DMS53 (cell line): ENCODE results near the gene ITPR2.
"Not testable (repeated sequence)": the region's sequence is repeated elsewhere in the genome, so short reads cannot be mapped to it uniquely, and the experiment has no call there.

Source experiments
- DNase-seq: peaks from one replicate; lab custom pipeline; 2025; lab: John Stamatoyannopoulos, UW

Gene ITPR2

DNA sequence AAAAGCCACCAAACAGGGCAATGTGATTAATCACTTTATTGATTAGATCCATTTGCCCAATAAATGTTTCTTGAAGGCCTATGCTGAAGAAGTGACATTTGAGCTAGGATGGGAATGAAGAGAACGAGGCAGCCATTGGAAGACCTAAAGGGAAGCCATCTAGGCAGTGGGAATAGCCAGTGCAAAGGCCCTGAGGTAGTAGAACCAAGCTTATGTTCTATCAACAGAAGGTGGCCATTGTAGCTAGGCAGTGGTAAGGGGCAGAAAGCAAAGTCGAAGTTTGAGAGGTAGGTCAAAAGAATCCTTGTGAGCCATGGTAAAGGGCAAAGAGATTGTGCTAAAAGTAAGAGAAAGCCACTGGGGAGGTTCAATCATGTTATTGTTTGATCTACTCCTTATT is 173.1 kb downstream of the ITPR2 start:
- no peak for DNase-seq

DNA sequence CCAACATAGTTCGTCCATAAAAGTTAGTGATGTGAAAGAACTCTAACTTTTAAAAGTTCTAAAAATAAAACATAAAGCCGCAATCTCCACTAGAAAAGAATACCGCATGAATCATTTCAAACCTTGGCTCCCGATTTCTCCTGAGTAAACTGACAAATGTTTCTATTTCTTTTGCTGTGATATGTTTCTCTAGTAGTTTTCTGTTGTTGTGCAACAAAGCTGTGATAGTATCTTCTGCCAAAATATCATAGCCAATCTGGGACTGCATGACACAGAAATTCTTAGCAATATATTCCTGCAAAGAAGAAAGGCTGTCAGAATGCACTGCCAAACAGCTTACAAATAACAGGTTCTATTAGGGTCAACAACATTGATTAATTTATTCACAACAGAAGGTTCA is 174.0 kb downstream of the ITPR2 start:
- no peak for DNase-seq

DNA sequence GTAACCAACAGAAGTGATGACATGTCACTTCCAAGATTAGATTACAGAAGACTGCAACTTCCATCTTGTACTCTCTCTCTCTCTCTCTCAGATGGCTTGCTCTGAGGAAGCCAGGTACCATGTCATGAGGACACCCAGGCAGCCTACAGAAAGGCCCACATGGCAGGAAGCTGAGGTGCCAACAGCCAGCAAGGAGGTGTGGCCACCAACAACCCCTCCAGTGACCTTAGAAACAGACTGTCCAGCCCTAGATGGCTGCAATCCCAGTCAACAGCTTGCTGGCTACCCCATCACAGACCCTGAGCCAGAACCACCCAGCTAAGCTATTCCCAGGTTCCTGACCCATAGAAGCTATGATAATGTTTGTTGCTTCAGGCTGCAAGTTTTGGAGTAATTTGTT is 178.4 kb downstream of the ITPR2 start:
- no peak for DNase-seq

DNA sequence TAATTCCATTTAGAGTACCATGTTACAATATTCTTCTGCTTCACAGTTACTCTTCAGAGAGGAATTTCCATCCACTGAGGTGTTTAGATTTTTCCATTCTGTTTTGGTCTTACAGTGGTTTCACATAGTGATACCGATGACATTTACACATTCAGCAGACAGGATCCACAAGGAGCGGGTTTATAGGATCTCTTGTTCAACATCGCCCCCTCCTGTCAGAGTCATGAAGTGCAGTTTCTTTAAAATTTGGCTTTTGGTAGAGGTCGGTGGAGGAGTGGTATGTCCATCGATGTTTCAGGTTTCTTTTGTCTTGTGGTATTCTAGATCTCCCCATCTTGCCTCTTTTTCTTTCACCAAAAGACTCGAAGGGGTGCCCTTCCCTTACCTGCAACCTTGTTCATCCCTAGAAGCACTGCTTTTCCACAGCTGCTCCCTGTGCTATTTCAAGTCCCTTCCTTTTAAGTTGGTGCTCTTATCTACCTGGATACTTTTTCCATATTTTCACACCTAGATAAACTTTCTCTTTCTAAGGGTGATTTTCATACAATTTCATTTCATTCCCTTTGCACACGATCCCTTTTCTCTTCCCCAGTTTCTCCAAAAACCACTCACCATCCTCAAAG is 181.3 kb downstream of the ITPR2 start:
- DNase-seq: peak; percentile 86

DNA sequence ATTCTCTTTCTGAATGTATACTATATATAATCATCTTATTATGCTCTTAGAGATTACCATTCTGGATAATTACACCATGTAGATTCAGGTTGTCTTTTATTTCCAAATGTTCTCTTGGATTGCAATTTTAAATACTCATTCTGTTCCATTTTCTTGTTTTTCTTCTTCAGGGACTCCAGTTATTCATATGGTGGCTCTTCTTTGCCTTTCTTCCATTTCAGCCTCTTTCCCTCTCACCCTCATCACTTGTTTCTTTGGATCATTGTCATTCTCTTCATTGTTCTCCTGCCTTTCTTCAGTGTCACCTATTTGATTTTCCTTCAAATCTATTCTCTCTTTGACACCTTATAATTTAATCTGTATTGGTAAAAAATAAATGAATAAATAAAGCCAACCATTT is 182.0 kb downstream of the ITPR2 start:
- no peak for DNase-seq

DNA sequence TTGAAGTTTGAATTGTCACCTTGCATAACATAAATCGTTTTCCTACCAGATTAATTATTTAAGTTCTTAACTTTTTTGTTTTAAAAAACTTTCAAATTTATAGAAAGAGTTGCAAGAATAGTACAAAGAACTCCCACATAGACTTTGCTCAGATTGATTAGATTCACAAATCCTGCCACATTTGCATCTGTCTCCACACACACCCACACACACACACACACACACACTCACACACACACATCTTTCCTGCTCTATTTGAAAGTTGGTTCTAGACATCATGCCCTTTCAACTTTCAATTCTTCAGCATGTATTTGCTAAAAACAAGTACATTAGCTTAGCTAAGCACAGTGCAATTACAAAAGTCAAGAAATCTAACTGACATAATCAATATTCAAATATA is 184.0 kb downstream of the ITPR2 start:
- no peak for DNase-seq

DNA sequence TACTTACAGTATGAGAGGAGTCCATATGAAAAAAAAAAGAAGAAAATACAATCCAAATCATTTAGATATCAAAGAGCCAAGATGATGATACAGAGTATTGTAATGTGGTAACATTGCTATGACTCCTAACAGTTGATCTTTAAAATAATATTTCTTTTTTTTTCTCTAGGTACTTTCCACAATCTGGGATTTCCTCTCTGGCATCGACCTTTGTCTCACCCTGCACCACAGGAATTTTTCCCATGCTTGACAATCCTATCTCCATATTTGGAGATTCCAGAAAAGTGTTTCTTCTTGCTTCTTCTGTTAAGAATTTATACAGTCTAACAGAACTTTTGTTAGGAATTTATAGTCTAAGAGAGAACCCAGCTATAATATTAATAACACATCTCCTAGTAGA is 184.4 kb downstream of the ITPR2 start:
- DNase-seq: no peak

DNA sequence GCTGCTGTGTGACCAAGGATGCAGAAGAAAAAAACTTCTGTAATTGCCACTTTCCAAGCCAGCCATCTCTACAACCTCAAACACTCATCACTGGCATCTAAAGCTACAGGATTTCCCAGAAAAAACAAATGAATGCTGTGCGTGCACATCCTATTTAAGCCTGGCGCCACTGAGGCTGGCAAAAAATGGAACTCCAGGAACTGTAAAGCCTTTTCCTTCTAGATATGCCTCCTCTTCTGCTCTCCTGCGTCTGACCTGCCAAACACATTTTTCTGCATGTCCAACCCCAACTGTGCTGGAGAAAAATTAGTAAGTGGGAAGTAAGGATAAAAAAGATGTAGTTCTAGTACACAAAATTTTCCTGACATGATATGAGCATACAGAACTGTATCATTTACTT is 184.9 kb downstream of the ITPR2 start:
- no peak for DNase-seq

DNA sequence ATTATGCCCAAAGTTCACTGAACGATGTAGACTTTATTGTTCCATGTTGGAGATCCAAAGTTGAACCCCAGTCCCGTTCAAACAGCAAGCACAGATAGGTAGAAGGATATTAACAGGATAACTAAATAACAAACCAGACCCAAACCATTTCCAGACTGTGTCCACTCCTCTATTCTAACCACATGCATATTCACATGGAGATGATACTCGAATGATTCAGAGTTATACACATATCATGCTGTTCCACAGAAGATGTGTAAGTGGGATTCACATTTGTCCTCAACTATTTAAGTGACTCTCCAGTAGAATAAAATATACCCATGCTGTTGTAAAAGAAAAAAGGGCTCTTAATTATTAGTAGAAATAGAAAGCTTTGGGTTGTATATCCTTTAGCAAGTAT is 185.9 kb downstream of the ITPR2 start:
- no peak for DNase-seq

DNA sequence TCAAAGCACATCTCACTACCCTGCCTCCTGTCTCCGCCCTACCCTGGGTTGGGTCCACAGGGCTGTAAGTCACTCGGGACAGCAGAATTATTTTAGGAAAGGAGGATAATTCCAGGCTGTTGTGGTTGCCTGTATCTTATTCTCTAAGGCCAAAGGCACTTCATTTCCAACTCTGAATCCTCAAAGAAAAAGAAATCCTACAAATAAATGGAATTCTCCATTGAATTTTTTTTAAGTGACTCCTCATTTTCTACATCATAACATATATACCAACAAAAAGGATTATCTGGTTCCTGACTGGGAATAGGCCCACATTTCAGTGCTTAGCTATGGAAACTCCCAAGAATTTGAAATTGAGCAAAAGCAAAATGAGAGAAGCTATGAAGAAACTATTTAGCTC is 186.4 kb downstream of the ITPR2 start:
- DNase-seq: no peak

DNA sequence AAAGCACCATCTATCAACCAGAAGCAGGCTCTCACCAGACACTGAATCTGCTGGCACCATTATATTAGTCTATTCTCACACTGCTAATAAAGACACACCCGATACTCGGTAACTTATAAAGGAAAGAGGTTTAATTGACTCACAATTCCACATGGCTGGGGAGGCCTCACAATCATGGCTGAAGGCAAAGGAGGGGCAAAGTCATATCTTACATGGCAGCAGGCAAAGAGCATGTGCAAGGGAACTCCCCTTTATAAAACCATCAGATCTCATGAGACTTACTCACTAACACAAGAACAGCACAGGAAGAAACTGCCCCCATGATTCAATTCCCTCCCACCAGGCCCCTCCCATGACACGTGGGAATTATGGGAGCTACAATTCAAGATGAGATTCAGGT is 188.6 kb downstream of the ITPR2 start:
- DNase-seq: not testable (repeated sequence)

DNA sequence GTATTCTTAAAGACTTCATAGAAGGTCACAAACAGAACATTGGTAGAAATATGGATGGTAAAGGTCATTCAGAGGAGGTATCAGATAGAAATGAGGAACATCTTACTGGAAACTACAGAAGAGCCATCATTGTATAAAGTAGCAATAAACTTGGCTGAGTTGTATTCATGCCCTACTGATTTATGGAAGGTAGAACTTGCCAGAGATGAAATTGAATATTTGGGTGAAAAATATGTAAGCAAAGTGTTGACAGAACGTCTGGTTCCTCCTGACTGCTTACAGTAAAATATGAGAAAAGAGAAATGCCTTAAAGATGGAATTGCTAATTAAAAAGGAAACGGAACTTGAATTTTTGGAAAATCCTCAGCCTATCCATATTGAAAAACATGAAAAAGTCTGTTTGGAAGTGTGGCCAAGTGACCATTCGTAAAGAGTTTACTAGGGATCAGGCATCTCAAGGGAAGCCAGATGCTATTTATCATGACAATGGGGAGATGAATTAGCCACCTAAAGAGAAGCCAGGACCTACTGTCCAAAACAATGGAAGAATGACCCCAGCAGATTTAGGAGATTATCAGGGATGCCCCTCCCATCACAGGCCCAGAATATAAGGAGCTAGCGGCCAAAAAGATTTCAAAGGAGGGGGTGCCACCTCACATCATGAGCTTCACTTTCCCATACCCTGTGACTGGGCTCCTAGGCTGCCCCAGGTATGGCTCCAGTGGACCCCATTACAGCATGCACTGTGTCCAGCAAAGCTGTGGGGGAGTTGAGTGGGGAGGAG is 189.3 kb downstream of the ITPR2 start:
- DNase-seq: no peak

DNA sequence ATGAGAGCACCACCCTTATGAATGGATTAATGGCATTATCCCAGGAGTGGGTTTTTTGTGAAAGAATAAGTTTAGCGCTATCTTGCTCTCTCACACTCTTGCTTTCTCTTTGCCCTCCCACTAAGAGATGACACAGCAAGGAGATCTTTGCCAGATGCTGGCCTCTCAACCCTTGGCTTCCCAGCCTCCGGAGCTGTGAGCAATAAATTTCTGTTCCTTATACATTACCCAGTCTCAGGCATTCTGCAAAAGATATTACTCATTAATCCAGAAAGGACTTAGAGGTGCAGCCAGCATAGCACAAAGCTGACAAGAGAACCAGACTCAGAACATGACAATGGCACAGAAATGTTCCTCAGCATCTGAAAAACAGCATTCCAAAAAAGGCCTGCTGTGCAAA is 190.6 kb downstream of the ITPR2 start:
- DNase-seq: no peak

DNA sequence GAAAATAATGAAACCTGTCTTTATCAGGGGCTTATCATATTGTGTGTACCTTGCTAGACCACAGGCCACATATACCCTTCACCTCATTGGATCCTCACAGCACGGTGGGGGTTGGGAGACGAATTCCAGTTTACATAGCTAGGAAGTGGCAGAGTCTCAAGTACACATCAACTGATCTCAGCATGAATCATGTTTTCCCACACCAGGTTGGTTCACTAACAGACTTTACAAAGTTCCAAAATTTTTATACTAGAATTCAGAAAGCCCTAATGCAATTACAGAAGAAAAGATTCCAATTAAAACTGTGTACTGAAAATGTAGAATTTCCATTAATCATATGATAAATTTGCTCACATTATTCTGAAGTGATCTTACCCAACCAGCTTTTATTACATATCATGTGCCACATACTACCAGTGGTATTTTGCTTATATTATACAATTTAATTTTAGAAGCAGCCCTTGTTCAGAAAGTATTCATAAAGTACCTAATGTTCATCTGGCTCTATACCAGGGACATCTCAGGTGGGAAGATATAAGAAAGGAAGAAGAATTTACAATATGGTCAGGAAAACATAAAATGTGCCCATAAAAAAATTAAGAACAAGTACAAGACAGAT is 196.2 kb downstream of the ITPR2 start:
- DNase-seq: peak; percentile 45

DNA sequence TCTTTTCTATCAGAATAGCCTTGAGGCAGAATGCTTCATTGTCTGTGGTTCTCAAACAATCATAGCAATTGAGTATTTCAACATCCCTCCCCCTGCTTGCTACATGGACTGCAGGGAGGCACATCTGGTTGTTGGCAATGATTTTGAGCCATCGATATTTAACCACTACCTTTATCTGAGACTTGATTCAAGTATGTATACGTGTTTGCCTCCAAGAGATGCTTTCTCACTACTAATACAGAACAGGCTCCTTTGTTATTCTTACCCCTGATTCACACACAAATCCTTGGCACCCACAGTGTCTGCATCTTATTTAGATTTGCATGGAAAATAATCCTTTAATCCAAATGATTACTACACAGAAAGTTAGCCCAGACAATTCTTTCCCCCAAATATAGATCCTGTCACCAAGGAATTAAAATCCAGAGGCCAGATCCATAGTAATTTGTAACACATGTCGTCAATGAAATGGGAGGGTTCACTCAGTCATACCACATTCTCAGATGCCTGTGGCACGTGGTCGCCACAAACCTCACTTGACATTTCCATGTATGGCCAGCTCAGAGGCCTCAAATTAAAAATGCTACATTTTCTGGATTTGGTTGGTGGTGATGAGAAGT is 199.3 kb downstream of the ITPR2 start:
- DNase-seq: no peak

DNA sequence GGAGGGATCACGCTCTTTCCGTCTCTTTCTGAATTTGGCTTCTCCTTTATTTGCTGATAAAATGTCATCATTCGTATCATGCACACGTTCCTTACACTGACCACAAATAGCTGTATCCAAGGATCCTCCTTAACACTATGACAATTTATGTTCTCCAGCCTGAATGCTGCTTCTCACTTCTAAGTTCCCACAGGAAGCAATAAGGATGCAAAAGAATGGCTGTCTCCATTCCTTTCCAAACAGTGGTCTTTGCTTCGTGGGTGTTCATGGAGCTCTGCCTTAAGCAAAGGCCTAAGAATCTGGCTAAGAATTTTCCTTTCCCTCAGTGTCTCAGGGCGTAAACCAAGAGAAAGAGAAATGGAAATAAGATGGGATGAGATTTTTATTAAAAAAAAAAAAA is 200.2 kb downstream of the ITPR2 start:
- no peak for DNase-seq

DNA sequence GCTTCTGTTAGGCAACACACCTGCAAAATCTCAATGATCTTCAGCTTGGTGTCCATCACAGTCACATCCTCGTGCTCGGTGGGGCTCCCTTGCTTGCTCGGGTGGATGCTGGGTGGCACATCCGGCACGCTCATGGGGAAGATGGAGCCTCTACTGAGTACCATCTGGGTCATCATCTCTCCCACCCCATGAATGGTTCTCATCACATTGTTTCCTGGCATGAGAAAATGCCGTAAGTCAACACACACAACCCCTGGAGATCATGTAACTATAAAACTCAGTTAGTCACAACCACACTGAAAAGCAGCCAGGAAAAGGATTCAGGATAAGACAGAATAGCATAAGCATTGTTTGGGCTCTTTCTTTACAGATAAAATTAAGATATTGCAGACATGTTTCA is 201.1 kb downstream of the ITPR2 start:
- DNase-seq: no peak

DNA sequence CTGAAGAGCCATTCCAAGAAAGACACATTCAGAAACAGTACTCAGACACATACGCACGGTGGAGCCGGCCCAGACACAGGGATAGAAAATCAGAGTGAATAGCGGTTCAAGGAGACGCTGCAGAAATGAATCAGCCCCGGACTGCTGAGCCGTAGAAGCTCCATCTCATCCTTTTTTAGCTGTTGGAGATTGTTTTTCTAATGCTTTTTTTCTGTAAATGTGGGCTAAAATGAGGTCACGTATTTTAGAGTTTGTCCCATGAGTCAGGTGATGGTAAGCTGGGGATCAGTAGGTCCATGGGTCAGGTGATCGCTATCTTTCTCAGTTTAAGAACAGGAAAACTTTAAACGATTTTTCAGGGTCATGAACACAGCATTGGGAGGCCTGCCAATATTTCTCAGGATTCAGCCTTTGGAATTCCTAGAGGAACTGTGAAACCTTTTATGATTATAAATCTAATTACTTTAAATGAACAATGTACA is 202.4 kb downstream of the ITPR2 start:
- DNase-seq: no peak

DNA sequence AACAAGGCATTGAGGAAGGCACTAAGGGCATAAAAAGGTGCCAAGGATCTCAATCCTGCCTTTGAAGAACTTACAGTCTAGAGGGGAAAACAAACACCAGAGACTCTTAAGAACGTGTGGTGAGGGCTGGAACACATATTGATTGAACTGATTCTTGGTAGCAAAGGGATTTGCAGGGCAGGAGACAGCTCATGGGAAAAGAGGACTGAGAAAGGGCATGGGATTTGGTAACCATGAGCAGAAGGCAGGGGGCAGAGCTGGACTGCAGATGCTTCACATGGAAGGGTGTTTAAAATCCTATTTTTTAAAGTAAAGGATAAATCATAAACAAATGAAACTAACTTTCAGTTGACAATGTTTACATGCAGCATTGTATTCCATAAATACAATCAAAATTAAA is 203.1 kb downstream of the ITPR2 start:
- DNase-seq: no peak

DNA sequence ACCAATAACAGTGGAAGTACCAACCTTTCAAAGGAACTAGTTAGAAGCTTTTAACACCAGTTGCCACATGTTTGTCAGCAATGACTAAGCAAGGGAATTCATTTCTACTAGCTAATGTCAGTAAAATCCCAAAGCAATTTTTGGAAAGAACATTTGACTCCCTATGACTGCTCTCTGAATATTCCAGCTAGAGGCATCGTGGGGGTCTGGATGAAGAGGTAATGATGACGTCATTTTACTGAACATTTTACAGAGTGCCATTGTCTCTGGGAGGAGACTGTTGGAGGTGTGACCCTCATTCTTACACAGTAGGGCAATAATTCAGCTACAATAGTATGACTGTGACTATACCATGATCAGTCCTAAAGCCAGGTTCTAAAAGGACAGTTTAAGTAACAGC is 204.8 kb downstream of the ITPR2 start:
- no peak for DNase-seq

DNA sequence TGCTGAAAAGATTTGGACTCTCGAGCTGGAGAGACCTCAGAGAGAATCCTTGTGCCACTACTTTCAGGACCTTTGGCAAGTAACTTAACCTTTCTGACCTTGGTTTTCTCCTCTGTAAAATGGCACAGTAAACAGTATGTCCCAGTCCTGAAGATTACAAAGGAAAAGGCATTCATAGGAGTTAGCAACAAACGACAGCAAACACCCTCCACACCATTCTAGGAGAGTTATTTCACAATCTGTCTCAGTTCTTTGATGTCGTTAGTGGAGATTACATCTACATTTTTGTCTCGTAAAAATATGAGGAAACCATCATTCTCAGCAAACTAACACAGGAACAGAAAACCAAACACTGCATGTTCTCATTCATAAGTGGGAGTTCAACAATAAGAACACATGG is 205.7 kb downstream of the ITPR2 start:
- no peak for DNase-seq

DNA sequence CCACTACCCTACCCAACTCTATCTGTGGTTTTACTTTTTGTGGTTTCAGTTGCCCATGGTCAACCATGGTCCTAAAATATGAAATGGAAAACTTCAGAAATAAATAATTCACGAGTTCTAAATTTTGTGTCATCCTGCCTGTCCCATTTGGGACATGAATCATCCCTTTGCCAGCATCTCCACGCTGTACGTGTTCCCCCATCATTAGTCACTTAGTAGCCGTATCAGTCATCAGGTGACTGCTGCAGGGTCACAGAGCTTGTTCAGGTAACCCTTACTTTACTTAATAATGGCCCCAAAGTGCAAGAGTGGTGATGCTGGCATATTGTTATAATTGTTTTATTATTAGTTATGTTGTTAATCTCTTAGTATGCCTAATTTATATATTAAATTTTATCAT is 209.9 kb downstream of the ITPR2 start:
- no peak for DNase-seq

DNA sequence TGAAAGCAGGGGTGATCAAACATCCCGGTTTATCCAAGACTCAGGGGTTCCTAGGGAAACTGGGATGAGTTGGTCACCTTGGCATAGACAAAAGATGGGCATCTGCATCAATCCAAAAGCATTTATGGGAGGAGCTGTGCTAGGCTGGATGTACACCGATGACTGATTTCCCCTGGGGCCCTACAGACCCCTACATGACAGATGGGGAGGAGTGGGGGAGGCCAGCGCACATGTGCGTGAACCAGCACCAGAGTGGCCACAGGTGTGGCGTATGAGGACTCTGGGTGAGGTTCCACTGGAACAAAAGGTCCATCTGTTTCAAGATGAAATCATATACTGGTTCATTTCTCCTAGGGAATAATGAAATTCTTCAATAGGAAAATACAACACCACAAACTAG is 210.4 kb downstream of the ITPR2 start:
- no peak for DNase-seq
